H1 (cell line): ENCODE results near the gene SRR. TPM values are rescaled to one million over a fixed set of nuclear protein-coding genes. Genes with fewer than 3 reads are reported as not detected.

Source experiments
- CTCF ChIA-PET: fragments of 300-600 bp; sonication (Branson Sonifier 250); formaldehyde crosslinking; loops from one replicate; lab custom pipeline; 2021; ENCODE audit not compliant: partially characterized antibody; lab: Charles Lee
- POLR2A ChIA-PET: fragments of 300-600 bp; sonication (Branson Sonifier 250); formaldehyde crosslinking; loops from one replicate; lab custom pipeline; 2021; ENCODE audit warnings: inconsistent platforms; ENCODE audit not compliant: partially characterized antibody; lab: Charles Lee
- DNase-seq, 2 experiments: peaks; one replicate each; pipeline versions ENCODE4 v3.0.0 to v3.0.0-alpha.2; 2010 to 2022; ENCODE audit warnings: low spot score in 2 of 2, low read depth in 1 of 2, mixed read lengths in 1 of 2
- FAIRE-seq: peaks from 2 replicates; lab custom pipeline; 2011; peaks lifted over from hg19 to GRCh38; lab: Jason Lieb, UNC
- H2AFZ ChIP-seq: 2 replicates; pipeline ENCODE4 v1.8.1; 2012; ENCODE audit warnings: low read length, inconsistent platforms
- H2AK5ac ChIP-seq: 2 replicates; pipeline ENCODE4 v1.6.1; 2013; ENCODE audit warnings: low read depth, low read length
- H2BK120ac ChIP-seq: replicated peaks from 2 replicates; pipeline ENCODE3; 2013; ENCODE audit warnings: low read depth, low read length, inconsistent platforms
- H2BK12ac ChIP-seq: 2 replicates; pipeline ENCODE4 v1.6.1; 2013; ENCODE audit warnings: low read depth, low read length
- H2BK15ac ChIP-seq: 2 replicates; pipeline ENCODE4 v1.6.1; 2013; ENCODE audit warnings: low read length
- H2BK20ac ChIP-seq: 2 replicates; pipeline ENCODE4 v1.6.1; 2013; ENCODE audit warnings: low read length
- H2BK5ac ChIP-seq: 2 replicates; pipeline ENCODE4 v1.6.1; 2013; ENCODE audit warnings: low read depth, low read length
- H3K14ac ChIP-seq: 2 replicates; pipeline ENCODE4 v1.6.1; 2013; ENCODE audit warnings: inconsistent platforms; ENCODE audit not compliant: insufficient read length
- H3K18ac ChIP-seq: 2 replicates; pipeline ENCODE4 v1.6.1; 2013; ENCODE audit warnings: low read length; ENCODE audit errors: extremely low read depth
- H3K23ac ChIP-seq: 2 replicates; pipeline ENCODE4 v1.6.1; 2013; ENCODE audit warnings: inconsistent platforms; ENCODE audit not compliant: insufficient read length
- H3K23me2 ChIP-seq: 2 replicates; pipeline ENCODE4 v1.6.1; 2013; ENCODE audit warnings: low read depth, low read length
- H3K27ac ChIP-seq: 2 replicates; pipeline ENCODE4 v1.6.1; 2011; ENCODE audit warnings: low read depth, low read length, inconsistent platforms
- H3K27me3 ChIP-seq, 4 experiments: replicated peaks in 1 of 4; 1 replicate in 1 of 4; 2 replicates in 3 of 4; pipeline versions ENCODE4 v1.6.1 to v1.8.1; 2011 to 2013; ENCODE audit warnings: low read length in 3 of 4, mild to moderate bottlenecking in 3 of 4, inconsistent platforms in 2 of 4, mixed read lengths in 2 of 4, moderate library complexity in 1 of 4; ENCODE audit not compliant: control insufficient read depth in 3 of 4, insufficient read depth in 3 of 4; ENCODE audit errors: extremely low read depth in 1 of 4
- H3K36me3 ChIP-seq, 4 experiments: 2 replicates each; pipeline versions ENCODE4 v1.6.1 to v1.8.1; 2011 to 2013; ENCODE audit warnings: mild to moderate bottlenecking in 4 of 4, low read length in 3 of 4, moderate library complexity in 2 of 4, control low read depth in 1 of 4, inconsistent platforms in 1 of 4; ENCODE audit not compliant: insufficient read depth in 4 of 4, control insufficient read depth in 2 of 4
- H3K4ac ChIP-seq: replicated peaks from 2 replicates; pipeline ENCODE3; 2013; ENCODE audit warnings: low read length, low read depth, mixed read lengths, inconsistent platforms; ENCODE audit not compliant: insufficient read length
- H3K4me1 ChIP-seq, 4 experiments: replicated peaks in 1 of 4; 1 replicate in 1 of 4; 2 replicates in 3 of 4; pipeline versions ENCODE4 v1.6.1 to v1.8.1; 2011 to 2013; ENCODE audit warnings: low read length in 3 of 4, inconsistent platforms in 2 of 4, mixed read lengths in 1 of 4; ENCODE audit not compliant: insufficient read depth in 4 of 4, control insufficient read depth in 3 of 4
- H3K4me2 ChIP-seq, 2 experiments: 2 replicates each; pipeline versions ENCODE4 v1.6.1 to v1.8.1; 2011 to 2013; ENCODE audit warnings: low read depth in 2 of 2, low read length in 2 of 2, control low read depth in 1 of 2, inconsistent platforms in 1 of 2, mild to moderate bottlenecking in 1 of 2; ENCODE audit not compliant: insufficient read depth in 1 of 2
- H3K4me3 ChIP-seq, 4 experiments: fragments of 200-600, 300-600 bp in 1 of 4; sonication (generic), shearing (Covaris generic), sonication (Bioruptor Twin) in 1 of 4; 2 replicates each; pipeline versions ENCODE4 v1.5.1 to v1.8.1; 2011 to 2016; ENCODE audit warnings: low read length in 4 of 4, low read depth in 3 of 4, control low read depth in 2 of 4, inconsistent platforms in 2 of 4, mild to moderate bottlenecking in 2 of 4, mixed read lengths in 1 of 4, moderate library complexity in 1 of 4; ENCODE audit not compliant: insufficient read depth in 2 of 4; ENCODE audit errors: extremely low read depth in 1 of 4
- H3K56ac ChIP-seq: replicated peaks from 2 replicates; pipeline ENCODE3; 2013; ENCODE audit warnings: low read depth, mild to moderate bottlenecking, mixed read lengths, low read length, inconsistent platforms; ENCODE audit not compliant: insufficient read length
- H3K79me1 ChIP-seq: 2 replicates; pipeline ENCODE4 v1.6.1; 2013; ENCODE audit warnings: low read depth, low read length, control low read depth
- H3K79me2 ChIP-seq, 2 experiments: 2 replicates each; pipeline versions ENCODE4 v1.6.1 to v1.8.1; 2012 to 2013; ENCODE audit warnings: low read length in 2 of 2, mild to moderate bottlenecking in 2 of 2, inconsistent platforms in 1 of 2; ENCODE audit not compliant: insufficient read depth in 2 of 2, control insufficient read depth in 1 of 2
- H3K9ac ChIP-seq, 4 experiments: replicated peaks in 1 of 4; 1 replicate in 1 of 4; 2 replicates in 3 of 4; pipeline versions ENCODE4 v1.6.1 to v1.8.1; 2011 to 2013; ENCODE audit warnings: low read depth in 3 of 4, low read length in 3 of 4, control low read depth in 2 of 4, mild to moderate bottlenecking in 2 of 4, moderate library complexity in 2 of 4, inconsistent platforms in 1 of 4; ENCODE audit errors: extremely low read depth in 1 of 4
- H3K9me3 ChIP-seq, 2 experiments: 2 replicates each; pipeline versions ENCODE4 v1.6.1 to v1.8.1; 2012 to 2013; ENCODE audit warnings: mild to moderate bottlenecking in 2 of 2, moderate library complexity in 2 of 2, control low read depth in 1 of 2, inconsistent platforms in 1 of 2, low read depth in 1 of 2, low read length in 1 of 2, mixed read lengths in 1 of 2; ENCODE audit not compliant: insufficient read depth in 2 of 2
- H4K20me1 ChIP-seq, 2 experiments: replicated peaks in 1 of 2; 2 replicates each; pipeline versions ENCODE3 to v1.8.1; 2011 to 2013; ENCODE audit warnings: inconsistent platforms in 2 of 2, low read length in 2 of 2, mild to moderate bottlenecking in 1 of 2; ENCODE audit not compliant: insufficient read depth in 2 of 2, control insufficient read depth in 1 of 2
- H4K5ac ChIP-seq: 2 replicates; pipeline ENCODE4 v1.6.1; 2013; ENCODE audit warnings: low read length, low read depth, mixed read lengths, inconsistent platforms; ENCODE audit not compliant: insufficient read length
- H4K8ac ChIP-seq: 2 replicates; pipeline ENCODE4 v1.8.0; 2013; ENCODE audit warnings: mild to moderate bottlenecking, moderate library complexity, low read length, inconsistent platforms; ENCODE audit not compliant: insufficient read depth; ENCODE audit errors: extremely low read depth
- H4K91ac ChIP-seq: replicated peaks from 2 replicates; pipeline ENCODE3; 2013; ENCODE audit warnings: low read length, mixed read lengths, inconsistent platforms; ENCODE audit not compliant: insufficient read length
- CTBP2 ChIP-seq: IDR thresholded peaks from 2 replicates; pipeline ENCODE4 v1.7.0; 2011; ENCODE audit warnings: borderline replicate concordance, mild to moderate bottlenecking, moderate library complexity, mixed read lengths, low read length; ENCODE audit not compliant: insufficient read depth, insufficient read length
- POLR2AphosphoS5 ChIP-seq: IDR thresholded peaks from 2 replicates; pipeline ENCODE4 v1.6.1; 2011; ENCODE audit warnings: low read depth, low read length
- POU5F1 ChIP-seq: IDR thresholded peaks from 2 replicates; pipeline ENCODE4 v1.6.1; 2011; ENCODE audit warnings: low read depth, mild to moderate bottlenecking, low read length, moderate library complexity
- SIX5 ChIP-seq: IDR thresholded peaks from 2 replicates; pipeline ENCODE4 v1.6.1; 2011; ENCODE audit warnings: mild to moderate bottlenecking, low read depth, low read length
- SP2 ChIP-seq: IDR thresholded peaks from 2 replicates; pipeline ENCODE4 v1.6.1; 2012; ENCODE audit warnings: mild to moderate bottlenecking, low read length, inconsistent platforms
- WGBS, 2 experiments: shearing (Covaris generic) in 1 of 2; methylation state at CpG; one replicate each; pipeline versions ENCODE4 v1.1.6 to v1.1.7; 2013 to 2015; ENCODE audit warnings: low lambda C conversion rate in 2 of 2, mixed read lengths in 2 of 2, inconsistent platforms in 1 of 2, low coverage in 1 of 2, missing lambda C conversion rate in 1 of 2; ENCODE audit not compliant: insufficient replicate concordance in 2 of 2, insufficient coverage in 1 of 2, insufficient read length in 1 of 2; ENCODE audit errors: extremely low coverage in 1 of 2, missing lambda C conversion rate in 1 of 2; 5-methylcytosine and 5-hydroxymethylcytosine counted together
- polyA plus RNA-seq, 7 experiments: library from polyadenylated mRNA; depleted of rRNA in 3 of 7; stranded (reverse) in 5 of 7; unstranded in 2 of 7; fragments of >200 nt in 5 of 7; fragments of 200-250 nt in 2 of 7; gene quantifications; 1 replicate in 5 of 7; 2 replicates in 1 of 7; 4 replicates in 1 of 7; pipeline versions ENCODE4 v1.2.1 to v1.2.3, GENCODE V29; 2011 to 2013; ENCODE audit warnings: missing spikeins in 2 of 7, mixed read lengths in 2 of 7
- total RNA-seq: library from RNA; stranded (reverse); fragmentation: NEBNext Ultra II Directional; extraction: Animal tissue kit (Norgen Biotek cat#: 25700); gene quantifications from 2 replicates; pipeline ENCODE4 v1.2.1, GENCODE V29; 2021

The SRR gene
- total and polyA plus RNA-seq, 2 of the 8 experiments (the other 6 are each of a cell fraction or from before 2014, with no cell fraction given) = 3.6 to 4.5 TPM

GRCh38 chr17:2295575-2295974, 8.2 kb upstream of the SRR start:
- POLR2A ChIA-PET = interaction anchor here (0.5 to 1.5 kb wide), 4 partner anchors 8 to 428 kb away, joined by 3 to 4 read pairs (median 3); partner anchors contain the start of genes SMG6 and SRR

More at GRCh38 chr17:2295575-2295974, 8.2 kb upstream of the SRR start:
- Histone ChIP-seq H4K20me1 (peaks cover 8 to 10% of the 10 kb centered on the region in 2 experiments), H3K36me3 (peaks cover 11 to 48% (median 28%) of the 10 kb centered on the region in 4 experiments; a peak in 7 of 8 replicates), H4K5ac (no peak overlapping the region), H3K79me1 (peaks cover 6% of the 10 kb centered on the region; the same call in 1 of the 2 replicates), H3K4me1 (no peaks in the 10 kb centered on the region), H3K23ac (no peak overlapping the region), H3K27ac (no peak overlapping the region), H3K56ac (no peak overlapping the region), H2BK5ac (no peak overlapping the region), H3K27me3 (no peaks in the 10 kb centered on the region), H2BK12ac (no peak overlapping the region), H3K14ac (no peak overlapping the region), H2BK120ac (no peak overlapping the region), H2BK20ac (no peak overlapping the region), H4K8ac (no peak overlapping the region), H3K4me2 (no peak overlapping the region), H3K9me3 (no peaks in the 10 kb centered on the region), H2AFZ (no peak overlapping the region), H2BK15ac (no peak overlapping the region), H2AK5ac (no peak overlapping the region), H3K18ac (no peak overlapping the region), H4K91ac (no peak overlapping the region), H3K79me2 (peaks cover 0 to 9% of the 10 kb centered on the region in 2 experiments; a peak in 1 of 4 replicates), H3K23me2 (peaks cover 2% of the 10 kb centered on the region; the same call in 1 of the 2 replicates), H3K4ac (no peak overlapping the region), H3K9ac (no peak overlapping the region), H3K4me3 (no peak overlapping the region)
- CTCF ChIA-PET = interaction anchor here (0.7 to 1.6 kb wide), 4 partner anchors 13 to 240 kb away, joined by 3 to 7 read pairs (median 6); partner anchors contain the start of gene HIC1
- no peak for TF ChIP-seq POU5F1
- TF ChIP-seq SP2 = no peak
- TF ChIP-seq SIX5 = no peak
- no peak for TF ChIP-seq CTBP2
- no peak for TF ChIP-seq POLR2AphosphoS5
- DNase-seq (no peak), FAIRE-seq (no peak)
- 93% methylated on average over 1 of the region's 1 CpG; no CpG with 5 or more reads in 1 of the 2 experiments for WGBS, 2 experiments
